HG03159 (cell line): ENCODE measurements around the gene NEK7.
"Not testable (repeated sequence)": the region's sequence is repeated elsewhere in the genome, so short reads cannot be mapped to it uniquely, and the experiment has no call there.

Experiments used
- ATAC-seq: cut with Tn5 transposase; IDR thresholded peaks from one replicate; pipeline ENCODE4 v1.9.1; 2021; ENCODE audit warnings: mild to moderate bottlenecking, moderate library complexity; ENCODE audit not compliant: unreplicated experiment

Gene NEK7

GRCh38 chr1:198168227-198168626 lies 11.4 kb downstream of the NEK7 start:
- no peak for ATAC-seq

GRCh38 chr1:198169672-198170071 lies 12.9 kb downstream of the NEK7 start:
- no peak for ATAC-seq

DNA sequence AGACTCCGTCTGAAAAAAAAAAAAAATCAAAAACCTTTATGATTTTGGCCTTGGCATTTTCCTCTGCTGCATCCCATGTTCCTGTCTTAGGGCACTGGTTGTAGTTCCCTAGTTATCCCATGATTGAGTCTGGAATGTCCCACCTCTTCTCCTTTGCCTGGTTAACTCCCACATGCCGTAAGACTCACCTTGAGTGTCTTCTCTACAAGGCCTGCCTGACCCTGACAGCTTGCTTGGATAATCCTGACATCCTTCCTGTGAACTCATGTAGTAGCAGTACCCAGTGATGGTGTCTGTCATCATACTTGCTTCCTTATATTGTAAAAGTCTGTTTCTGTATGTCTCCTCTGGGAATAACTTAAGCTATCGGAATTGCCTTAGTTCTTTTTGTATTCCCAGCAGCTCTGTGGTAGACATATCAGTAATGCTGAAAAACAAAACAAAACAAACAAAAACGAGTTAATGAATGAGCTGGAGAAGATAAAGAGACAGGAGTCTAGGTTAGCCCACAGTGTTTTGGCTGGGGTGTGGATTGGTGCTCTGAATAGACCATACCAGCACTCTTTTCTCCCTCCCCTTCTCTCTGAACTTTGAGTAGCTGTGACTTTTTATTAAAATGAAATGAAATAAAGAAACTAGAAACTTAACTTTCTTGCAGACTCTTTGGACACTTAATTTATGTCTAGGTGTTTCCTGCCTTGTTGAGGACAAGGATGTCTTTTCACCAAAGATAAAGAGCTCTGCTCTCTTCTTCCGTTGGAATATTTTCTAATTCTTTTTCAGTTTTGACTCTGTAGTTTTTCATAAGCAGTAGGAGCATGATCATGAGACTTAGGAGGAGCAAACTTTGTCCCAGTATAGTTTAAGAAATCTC lies 15.1 kb downstream of the NEK7 start:
- no peak for ATAC-seq

GRCh38 chr1:198173832-198174231 lies 17.0 kb downstream of the NEK7 start:
- ATAC-seq: no peak

GRCh38 chr1:198174297-198174696 lies 17.5 kb downstream of the NEK7 start:
- peak; percentile 52 for ATAC-seq

DNA sequence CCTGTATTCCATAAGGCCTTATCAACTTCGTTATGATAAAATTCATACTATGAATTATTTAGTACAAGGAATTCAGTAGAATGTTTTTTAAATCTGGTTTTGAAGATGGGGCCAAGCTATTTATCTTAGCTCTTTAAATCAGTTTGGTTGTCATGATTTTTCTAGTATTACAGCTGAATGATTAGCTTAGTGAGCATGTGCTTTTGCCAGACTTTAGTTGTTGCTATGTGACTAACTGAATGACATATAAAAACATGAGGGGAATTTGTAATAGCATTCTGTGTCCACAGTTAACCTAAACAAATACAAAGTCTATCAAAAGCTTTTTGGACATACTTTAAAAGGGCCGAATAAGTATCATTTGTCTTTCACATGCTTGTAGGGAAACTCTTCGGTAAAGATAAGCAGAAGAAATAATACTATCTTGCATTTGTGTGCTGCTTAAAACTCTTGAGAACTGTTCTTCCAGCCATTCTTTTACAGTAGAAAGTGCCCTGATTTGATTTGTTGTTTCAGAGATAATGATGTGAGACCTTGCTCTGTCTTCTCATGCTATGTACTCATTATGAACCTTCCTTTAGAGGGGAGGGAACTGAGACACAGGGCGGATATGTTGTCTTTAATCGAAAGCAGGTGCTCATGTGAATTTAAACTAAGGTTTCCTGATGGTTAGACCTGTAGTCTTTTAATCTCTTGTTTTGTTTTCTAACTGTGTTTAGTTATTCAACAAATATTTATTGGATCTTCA lies 18.8 kb downstream of the NEK7 start:
- ATAC-seq: peak; percentile 90

DNA sequence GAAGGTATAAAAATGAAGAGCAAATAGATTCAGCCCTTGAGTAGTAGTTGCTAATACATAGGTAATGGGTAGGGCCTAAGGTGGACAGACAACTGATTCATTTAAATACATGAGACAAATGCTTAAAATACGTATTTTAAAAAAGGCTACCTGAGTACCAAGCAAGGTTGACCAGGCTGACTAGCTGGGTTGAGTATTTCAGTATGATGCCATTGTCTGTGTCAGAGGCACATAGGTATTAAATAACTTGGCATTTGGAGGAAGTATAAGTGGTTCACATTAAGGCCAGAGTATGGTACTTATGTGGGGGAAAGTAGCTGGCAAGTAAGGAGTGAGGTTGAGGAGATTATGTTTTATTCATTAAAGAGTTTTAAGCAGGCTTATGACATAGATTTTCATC lies 19.4 kb downstream of the NEK7 start:
- ATAC-seq: peak; percentile 24

DNA sequence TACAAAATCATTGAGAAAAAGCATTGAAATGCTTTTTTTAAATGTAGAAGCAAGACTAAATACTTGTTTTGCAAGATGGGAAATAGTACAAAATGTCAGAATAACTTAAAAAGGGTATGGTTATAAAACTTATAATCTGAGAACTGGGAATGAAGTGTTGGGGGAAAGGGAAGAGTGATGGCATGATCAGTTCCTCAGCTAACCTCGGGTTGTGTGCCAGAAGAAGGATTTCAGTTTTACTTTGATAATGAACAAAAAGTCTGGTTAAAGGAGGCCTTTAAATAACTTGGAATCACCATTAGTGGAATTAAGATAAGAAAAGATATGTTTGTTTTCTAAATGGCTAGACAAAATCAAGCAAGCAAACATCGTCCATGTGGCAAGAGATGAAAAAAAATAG lies 20.7 kb downstream of the NEK7 start:
- no peak for ATAC-seq

DNA sequence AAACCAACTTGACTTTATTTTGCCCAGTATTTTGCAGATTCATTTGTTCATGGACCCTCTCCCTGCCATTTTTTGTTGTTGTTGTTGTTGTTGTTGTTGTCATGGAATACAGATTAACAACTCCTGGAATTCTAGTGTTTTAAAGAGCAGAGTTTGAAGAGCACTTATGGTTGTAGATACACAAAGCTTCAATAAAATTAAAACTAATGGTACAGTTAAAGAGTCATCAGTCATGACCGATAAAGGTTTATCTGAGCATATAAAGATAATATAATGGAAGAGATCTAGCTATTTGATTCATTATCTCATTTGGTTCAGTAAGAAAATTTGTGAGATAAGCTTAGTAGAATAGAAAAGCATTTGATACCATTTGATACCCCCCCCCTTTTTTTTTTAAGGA lies 21.8 kb downstream of the NEK7 start:
- ATAC-seq: no peak

DNA sequence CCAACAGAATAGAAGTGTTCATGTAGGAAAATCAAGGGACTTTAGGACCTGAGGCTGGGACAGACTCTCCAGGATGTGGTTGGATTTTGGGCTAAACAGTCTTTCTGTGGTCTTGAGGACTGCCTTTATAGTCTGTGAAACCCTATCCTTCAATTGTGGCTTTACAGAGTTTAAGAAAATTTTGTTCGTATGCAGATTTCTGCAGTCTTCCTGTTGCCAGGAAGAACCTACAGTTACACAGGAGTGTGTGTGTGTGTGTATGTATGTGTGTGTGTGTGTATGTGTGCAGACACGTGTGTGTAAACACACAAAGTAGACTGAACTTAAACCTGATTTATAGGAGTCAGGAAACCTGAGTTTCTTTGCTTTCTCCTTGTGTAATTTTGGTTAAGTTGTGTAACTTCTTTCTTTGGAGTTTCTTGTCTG lies 22.8 kb downstream of the NEK7 start:
- ATAC-seq: no peak

- no peak for ATAC-seq
Measured at GRCh38 chr1:198183605-198184004, 26.8 kb downstream of the NEK7 start.

- no peak for ATAC-seq
Measured at GRCh38 chr1:198184516-198184915, 27.7 kb downstream of the NEK7 start.

- no peak for ATAC-seq
Measured at GRCh38 chr1:198185146-198185545, 28.3 kb downstream of the NEK7 start.

DNA sequence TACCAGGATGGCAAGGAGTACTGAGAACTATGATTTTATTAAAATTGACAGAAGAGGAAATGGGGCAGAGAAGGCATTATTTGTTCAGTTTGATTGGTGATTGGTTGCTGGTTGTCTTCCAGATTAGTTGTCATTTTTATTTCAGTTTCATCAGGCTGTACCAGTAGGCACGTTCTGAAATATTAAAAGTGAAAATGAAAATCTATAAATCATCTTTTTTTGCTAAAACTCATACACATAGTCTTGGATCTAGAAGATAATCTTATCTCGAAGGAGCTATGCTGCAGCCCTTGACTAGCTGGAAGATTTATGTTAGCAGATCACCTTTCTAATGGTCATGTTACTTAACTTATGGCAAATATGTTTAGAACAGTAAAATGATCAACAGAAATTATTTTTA lies 29.0 kb downstream of the NEK7 start:
- peak; percentile 66 for ATAC-seq

DNA sequence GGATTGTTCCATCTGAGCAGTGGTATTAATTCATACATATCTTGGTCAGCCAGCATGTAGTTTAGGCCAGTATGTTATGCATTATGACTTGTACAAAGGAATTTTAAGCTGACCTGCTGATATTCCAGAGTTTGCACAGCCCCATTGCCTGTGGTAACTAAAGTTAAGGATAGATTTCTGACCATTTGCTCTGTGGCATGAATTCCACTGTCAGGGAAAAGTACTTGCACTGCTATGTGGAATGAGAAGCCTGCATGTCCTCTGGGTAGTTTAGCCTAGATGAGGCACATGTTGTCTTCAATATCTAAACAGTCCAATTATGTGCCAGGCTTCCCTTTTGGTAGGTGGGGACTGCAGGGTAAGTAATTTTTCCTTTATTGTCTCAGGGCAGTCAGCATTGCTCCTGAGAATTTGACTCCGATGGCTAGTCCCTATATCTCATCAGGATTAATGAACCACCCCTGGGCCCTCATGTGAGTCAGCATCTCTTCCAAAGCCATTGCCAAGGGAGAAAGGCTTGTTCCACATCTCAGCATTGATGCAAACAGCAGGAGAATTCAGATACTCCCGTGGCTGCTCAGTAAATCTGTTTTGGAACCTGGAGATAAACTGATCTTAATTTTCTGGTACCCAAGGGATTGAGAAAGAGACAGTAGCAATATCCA lies 30.2 kb downstream of the NEK7 start:
- no peak for ATAC-seq

GRCh38 chr1:198187973-198188588 lies 31.3 kb downstream of the NEK7 start:
- ATAC-seq: no peak

DNA sequence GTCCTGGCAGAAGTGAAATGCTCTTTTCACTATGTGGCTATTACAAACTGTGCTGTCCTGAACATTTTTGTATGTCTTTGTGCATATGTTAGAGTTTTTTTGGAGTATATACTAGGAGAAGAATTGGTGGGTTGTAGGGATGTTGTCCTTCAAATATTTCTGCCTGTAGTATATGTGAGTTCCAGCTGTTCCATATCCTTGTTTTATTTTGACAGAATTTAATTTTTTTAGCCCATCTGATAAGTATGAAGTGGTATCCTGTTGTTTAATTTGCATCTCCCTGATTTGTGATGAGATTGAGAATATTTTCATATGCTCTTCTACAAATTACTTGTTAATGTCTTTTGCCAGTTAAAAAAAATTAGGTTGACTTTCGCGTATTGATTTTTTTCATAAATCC lies 34.3 kb downstream of the NEK7 start:
- ATAC-seq: no peak

DNA sequence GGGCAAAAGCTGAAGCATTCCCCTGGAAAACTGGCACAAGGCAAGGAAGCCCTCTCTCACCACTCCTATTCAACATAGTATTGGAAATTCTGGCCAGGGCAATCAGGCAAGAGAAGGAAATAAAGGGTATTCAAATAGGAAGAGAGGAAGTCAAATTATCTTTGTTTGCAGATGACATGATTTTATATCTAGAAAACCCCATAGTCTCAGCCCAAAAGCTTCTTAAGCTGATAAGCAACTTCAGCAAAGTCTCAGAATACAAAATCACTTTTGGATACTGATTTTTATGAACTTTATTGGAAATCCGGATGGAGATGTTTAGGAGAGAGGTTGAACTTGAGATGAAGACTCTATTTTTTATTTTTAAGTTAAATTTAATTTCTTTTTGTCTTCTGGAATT lies 37.1 kb downstream of the NEK7 start:
- ATAC-seq: not testable (repeated sequence)

DNA sequence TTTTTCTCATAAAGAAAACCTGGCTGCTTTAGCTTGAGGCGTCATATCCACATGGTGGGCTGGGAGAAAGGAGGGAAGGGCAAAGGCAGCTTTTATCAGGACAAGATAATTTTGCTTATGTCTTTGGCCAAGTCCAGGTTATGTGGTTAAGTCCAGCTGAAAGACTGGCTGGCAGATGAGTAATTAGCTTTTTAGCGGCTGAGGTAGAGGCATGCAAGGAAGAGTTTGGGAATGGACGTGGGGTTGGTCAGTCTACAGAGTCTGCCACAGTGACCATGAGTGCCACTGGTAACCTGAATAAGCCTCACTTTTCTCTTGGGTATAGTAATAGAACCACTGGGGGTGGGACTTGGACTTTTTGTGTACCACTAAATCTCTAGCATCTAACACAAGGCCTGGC lies 39.8 kb downstream of the NEK7 start:
- no peak for ATAC-seq

- ATAC-seq: no peak
Measured at GRCh38 chr1:198197285-198197684, 40.5 kb downstream of the NEK7 start.

DNA sequence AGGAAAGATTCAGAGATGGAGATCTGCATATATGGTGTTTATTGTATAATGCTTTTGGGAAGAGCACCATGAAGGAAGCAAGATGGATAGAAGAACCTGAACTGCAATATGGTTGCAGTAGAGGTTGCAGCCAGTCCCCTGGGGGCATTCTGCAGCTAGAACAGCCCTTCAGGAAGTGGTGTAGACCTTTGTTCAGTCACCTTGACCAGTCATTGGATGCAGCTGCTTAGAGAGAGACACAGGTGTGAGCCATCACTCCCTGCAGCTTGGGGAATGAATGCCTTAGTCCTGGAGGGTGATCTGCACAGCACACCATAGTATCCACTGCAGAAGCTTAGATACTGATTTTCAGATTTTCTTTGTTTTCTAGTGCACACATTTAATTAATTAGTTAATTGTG lies 42.3 kb downstream of the NEK7 start:
- ATAC-seq: peak; percentile 71
